OCI-LY7 (cell line): ENCODE results near the gene KRTAP10-3. TPM values are rescaled to one million over a fixed set of nuclear protein-coding genes. Genes with fewer than 3 reads are reported as not detected.
A peak's percentile ranks its signal among the peaks of the same experiment; 100 is the strongest.

Source experiments
- BruUV-seq: library from RNA; stranded (reverse); fragments of 400-500 nt; replicated peaks from 2 replicates; lab custom pipeline; 2021; lab: Mats Ljungman, UMichigan
- CTCF ChIA-PET: fragments of 300-600 bp; sonication (Branson Sonifier 250); formaldehyde crosslinking; loops from one replicate; lab custom pipeline; 2022; ENCODE audit warnings: antibody characterized with exemption; ENCODE audit not compliant: unreplicated experiment; lab: Charles Lee
- POLR2A ChIA-PET: fragments of 300-600 bp; sonication (Branson Sonifier 250); formaldehyde crosslinking; loops from one replicate; lab custom pipeline; 2022; ENCODE audit warnings: antibody characterized with exemption; lab: Charles Lee
- DNase-seq: peaks from one replicate; pipeline ENCODE4 v3.0.0-alpha.2; 2015; ENCODE audit warnings: low spot score
- H2AFZ ChIP-seq: fragments of 200-600 bp; sonication (generic), shearing (Covaris generic); 2 replicates; pipeline ENCODE4 v1.6.1; 2014; ENCODE audit warnings: mild to moderate bottlenecking, antibody characterized with exemption, low read length, moderate library complexity
- H3K27ac ChIP-seq: fragments of 200-600 bp; sonication (generic); 2 replicates; pipeline ENCODE4 v1.5.1; 2014; ENCODE audit warnings: mixed run types, low read depth, mild to moderate bottlenecking, moderate library complexity, low read length, inconsistent platforms; ENCODE audit not compliant: poor library complexity, severe bottlenecking
- H3K36me3 ChIP-seq: fragments of 200-600 bp; sonication (generic); 2 replicates; pipeline ENCODE4 v1.6.1; 2014; ENCODE audit warnings: mild to moderate bottlenecking, antibody characterized with exemption, low read length, moderate library complexity, mixed read lengths; ENCODE audit not compliant: insufficient read depth
- H3K4me1 ChIP-seq: fragments of 200-600 bp; sonication (generic); 2 replicates; pipeline ENCODE4 v1.5.1; 2014; ENCODE audit warnings: mild to moderate bottlenecking, low read length; ENCODE audit not compliant: insufficient read depth, poor library complexity, severe bottlenecking
- H3K4me2 ChIP-seq: fragments of 200-600 bp; sonication (generic); 2 replicates; pipeline ENCODE4 v1.6.1; 2014; ENCODE audit warnings: mild to moderate bottlenecking, low read length
- H3K4me3 ChIP-seq: fragments of 200-600 bp; sonication (generic); 2 replicates; pipeline ENCODE4 v1.5.1; 2014; ENCODE audit warnings: mild to moderate bottlenecking, low read depth, low read length; ENCODE audit not compliant: poor library complexity, severe bottlenecking
- H3K79me2 ChIP-seq: fragments of 200-600 bp; sonication (generic); 2 replicates; pipeline ENCODE4 v1.6.1; 2016; ENCODE audit warnings: low read depth, mild to moderate bottlenecking, low read length, moderate library complexity, mixed read lengths; ENCODE audit not compliant: insufficient read depth
- H3K9me2 ChIP-seq: fragments of 200-600 bp; sonication (generic); 2 replicates; pipeline ENCODE4 v1.6.1; 2016; ENCODE audit warnings: mild to moderate bottlenecking, low read length, mixed read lengths; ENCODE audit not compliant: insufficient read depth
- H3K9me3 ChIP-seq: fragments of 200-600 bp; sonication (generic); 2 replicates; pipeline ENCODE4 v1.6.1; 2014; ENCODE audit warnings: mild to moderate bottlenecking, mixed run types, low read length, mixed read lengths
- H4K20me1 ChIP-seq: fragments of 200-600 bp; sonication (generic); 2 replicates; pipeline ENCODE4 v1.6.1; 2014; ENCODE audit warnings: mild to moderate bottlenecking, antibody characterized with exemption, low read length, moderate library complexity, mixed read lengths; ENCODE audit not compliant: insufficient read depth
- EZH2phosphoT487 ChIP-seq: fragments of 200-600 bp; sonication (generic); IDR thresholded peaks from 2 replicates; pipeline ENCODE4 v1.6.1; 2018; ENCODE audit warnings: low read depth, borderline replicate concordance, mild to moderate bottlenecking, mixed run types, antibody characterized with exemption, low read length, moderate library complexity, mixed read lengths
- intact Hi-C: fragments of 100-400 bp; cut with micrococcal nuclease; formaldehyde crosslinking; loops from one replicate; pipeline ENCODE4 v1.10.0; 2022; ENCODE audit not compliant: unreplicated experiment
- total RNA-seq, 2 experiments: library from RNA; depleted of rRNA in 1 of 2; stranded (reverse); fragments of >200 nt in 1 of 2; shearing (Covaris generic) in 1 of 2; gene quantifications; 2 replicates each; pipeline ENCODE4 v1.2.3, GENCODE V29; 2014 to 2022
- TF ChIP-seq, protein P1 (sequence below): fragments of 200-600 bp; sonication (generic); conservative IDR thresholded peaks from 2 replicates; pipeline ENCODE4 v1.5.1; 2014; ENCODE audit warnings: mild to moderate bottlenecking, antibody characterized with exemption, low read length, moderate library complexity, mixed read lengths

Gene KRTAP10-3
- total RNA-seq, 2 experiments from 2014 or later: not detected

DNA sequence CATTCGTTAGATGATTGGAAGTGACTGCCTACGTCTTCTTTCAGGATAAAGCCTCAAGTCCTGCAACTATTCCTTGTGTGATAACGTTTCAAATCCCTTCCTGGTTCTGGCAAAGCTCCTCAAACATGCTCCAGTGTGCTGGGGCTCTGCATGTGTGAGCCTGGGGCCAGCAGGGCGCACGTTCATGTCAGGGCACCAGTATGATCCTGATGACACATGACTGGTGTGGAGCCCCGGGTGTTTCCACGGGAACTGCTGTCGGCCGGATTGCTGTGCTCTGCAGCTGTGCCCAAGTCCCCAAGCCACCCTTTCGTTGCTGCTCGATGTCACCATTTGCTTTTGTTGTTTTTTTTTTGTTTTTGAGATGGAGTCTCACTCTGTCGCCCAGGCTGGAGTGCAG, 39.9 kb downstream of the KRTAP10-3 start:
- intact Hi-C loops: no loop called here
- Histone ChIP-seq H2AFZ (no peak overlapping the region), H3K9me2 (no peaks in the 10 kb centered on the region), H3K27ac (no peak overlapping the region), H3K36me3 (no peaks in the 10 kb centered on the region), H4K20me1 (no peaks in the 10 kb centered on the region), H3K4me3 (no peak overlapping the region), H3K4me2 (no peak overlapping the region), H3K4me1 (no peaks in the 10 kb centered on the region), H3K9me3 (no peaks in the 10 kb centered on the region), H3K79me2 (no peaks in the 10 kb centered on the region)
- DNase-seq: no peak
- BruUV-seq: no TSS peak
- ChIA-PET POLR2A (no interaction called here), CTCF (no interaction called here)
- TF ChIP-seq, protein P1, sequence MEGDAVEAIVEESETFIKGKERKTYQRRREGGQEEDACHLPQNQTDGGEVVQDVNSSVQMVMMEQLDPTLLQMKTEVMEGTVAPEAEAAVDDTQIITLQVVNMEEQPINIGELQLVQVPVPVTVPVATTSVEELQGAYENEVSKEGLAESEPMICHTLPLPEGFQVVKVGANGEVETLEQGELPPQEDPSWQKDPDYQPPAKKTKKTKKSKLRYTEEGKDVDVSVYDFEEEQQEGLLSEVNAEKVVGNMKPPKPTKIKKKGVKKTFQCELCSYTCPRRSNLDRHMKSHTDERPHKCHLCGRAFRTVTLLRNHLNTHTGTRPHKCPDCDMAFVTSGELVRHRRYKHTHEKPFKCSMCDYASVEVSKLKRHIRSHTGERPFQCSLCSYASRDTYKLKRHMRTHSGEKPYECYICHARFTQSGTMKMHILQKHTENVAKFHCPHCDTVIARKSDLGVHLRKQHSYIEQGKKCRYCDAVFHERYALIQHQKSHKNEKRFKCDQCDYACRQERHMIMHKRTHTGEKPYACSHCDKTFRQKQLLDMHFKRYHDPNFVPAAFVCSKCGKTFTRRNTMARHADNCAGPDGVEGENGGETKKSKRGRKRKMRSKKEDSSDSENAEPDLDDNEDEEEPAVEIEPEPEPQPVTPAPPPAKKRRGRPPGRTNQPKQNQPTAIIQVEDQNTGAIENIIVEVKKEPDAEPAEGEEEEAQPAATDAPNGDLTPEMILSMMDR: no peak
- no peak for TF ChIP-seq EZH2phosphoT487

DNA sequence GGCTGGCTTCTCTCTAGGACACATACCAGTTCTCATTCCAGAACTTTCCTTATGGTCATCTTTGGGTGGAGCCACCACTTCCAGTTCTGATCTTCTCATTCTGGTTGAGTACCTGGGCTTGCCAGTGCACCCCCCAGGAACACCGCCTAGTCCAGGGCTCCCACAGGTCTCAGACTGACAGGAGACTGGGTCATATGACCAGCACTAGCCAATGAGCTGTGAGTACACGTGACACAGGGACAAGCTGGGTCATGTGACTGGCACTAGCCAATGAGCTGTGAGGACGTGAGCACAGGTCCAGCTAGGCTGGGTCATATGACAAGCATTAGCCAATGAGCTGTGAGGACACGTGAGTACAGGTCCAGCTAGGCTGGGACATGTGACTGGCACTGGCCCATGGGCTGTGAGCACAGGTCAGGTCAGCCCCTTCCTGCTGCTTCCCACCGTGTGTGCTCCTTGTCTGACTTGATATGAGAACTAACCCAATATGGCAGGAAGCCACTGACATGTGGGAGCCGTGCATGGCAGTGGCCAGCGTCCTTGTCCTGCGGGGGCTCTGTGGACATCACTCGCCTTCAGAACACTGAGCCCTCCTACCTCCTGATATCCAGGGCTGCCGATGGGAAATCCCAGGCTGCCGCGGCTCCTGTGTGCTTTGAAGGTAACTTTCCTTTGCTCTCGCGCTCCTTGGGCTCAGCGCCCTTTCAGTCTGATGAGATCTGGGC, 41.3 kb downstream of the KRTAP10-3 start:
- H3K9me2 ChIP-seq: no peaks in the 10 kb centered on the region
- H3K36me3 ChIP-seq: no peaks in the 10 kb centered on the region
- DNase-seq: peak; percentile 61
- H3K4me3 ChIP-seq: peak overlapping the region; percentile 21
- H2AFZ ChIP-seq: peak overlapping the region; percentile 56; the same call in 1 of the 2 replicates
- no peaks in the 10 kb centered on the region for H3K4me1 ChIP-seq
- CTCF ChIA-PET: interaction anchor here (0.6 kb wide), 1 partner anchor 346 kb away, joined by 3 read pairs; no protein-coding TSS in a partner anchor
- no peak for TF ChIP-seq EZH2phosphoT487
- H3K27ac ChIP-seq: no peak overlapping the region
- no peak overlapping the region for H3K4me2 ChIP-seq
- no peaks in the 10 kb centered on the region for H4K20me1 ChIP-seq
- POLR2A ChIA-PET: interaction anchor here (0.5 kb wide), 1 partner anchor 56 kb away, joined by 4 read pairs; no protein-coding TSS in a partner anchor
- no peaks in the 10 kb centered on the region for H3K79me2 ChIP-seq
- H3K9me3 ChIP-seq: no peaks in the 10 kb centered on the region
- intact Hi-C loops: no loop called here
- no TSS peak for BruUV-seq

DNA sequence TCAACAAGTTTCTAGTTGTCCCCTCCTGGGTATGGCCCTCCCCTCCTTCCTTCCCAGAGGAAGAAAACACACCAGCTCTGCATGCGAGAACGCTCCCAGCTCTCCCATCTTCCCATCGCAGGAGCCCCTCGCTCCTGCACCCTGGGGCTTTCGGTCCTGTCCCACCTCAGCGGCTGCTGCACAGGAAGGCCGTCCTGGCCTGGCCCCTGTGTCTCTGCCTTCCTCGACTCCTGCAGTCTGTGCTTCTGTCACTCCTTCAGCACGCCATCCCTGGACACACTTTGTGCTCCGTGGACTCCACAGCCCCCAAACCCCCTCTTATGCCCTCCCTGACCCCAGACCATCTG, 41.8 kb downstream of the KRTAP10-3 start:
- intact Hi-C loops: no loop called here
- BruUV-seq: no TSS peak

More for the DNA sequence above, 41.8 kb downstream of the KRTAP10-3 start:
- Histone ChIP-seq H4K20me1 (no peaks in the 10 kb centered on the region), H3K4me1 (no peaks in the 10 kb centered on the region), H3K36me3 (no peaks in the 10 kb centered on the region), H3K4me3 (peak overlapping the region; percentile 21), H2AFZ (peak overlapping the region; percentile 56; the same call in 1 of the 2 replicates), H3K9me2 (no peaks in the 10 kb centered on the region), H3K79me2 (no peaks in the 10 kb centered on the region), H3K27ac (no peak overlapping the region), H3K4me2 (no peak overlapping the region), H3K9me3 (no peaks in the 10 kb centered on the region)
- CTCF ChIA-PET: no interaction called here
- POLR2A ChIA-PET: no interaction called here
- DNase-seq: no peak
- TF ChIP-seq, protein P1: no peak
- no peak for TF ChIP-seq EZH2phosphoT487
